HG02938 (cell line): ENCODE data around the gene GALNT12.

Source experiments
- ATAC-seq: cut with Tn5 transposase; IDR thresholded peaks from one replicate; pipeline ENCODE4 v1.9.1; 2021; ENCODE audit warnings: mild to moderate bottlenecking, moderate library complexity; ENCODE audit not compliant: unreplicated experiment

Gene GALNT12

GRCh38 chr9:98830554-98830953 is 23.1 kb downstream of the GALNT12 start:
- no peak for ATAC-seq

GRCh38 chr9:98831696-98832095 is 24.2 kb downstream of the GALNT12 start:
- no peak for ATAC-seq

DNA sequence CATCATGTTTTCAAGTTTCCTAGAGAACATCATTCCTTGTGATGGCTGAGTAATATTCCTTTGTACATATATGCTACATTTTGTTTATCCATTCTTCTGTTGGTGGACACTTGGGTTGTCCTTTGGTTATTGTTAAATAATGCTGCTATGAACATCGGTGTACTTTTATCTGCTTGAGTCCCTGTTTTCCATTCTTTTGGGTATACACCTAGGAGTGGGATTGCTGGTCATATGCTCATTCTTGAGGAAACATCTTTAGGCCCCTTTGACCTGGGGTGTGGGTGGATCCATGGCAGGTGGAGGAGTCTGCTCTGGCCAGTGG is 25.3 kb downstream of the GALNT12 start:
- no peak for ATAC-seq

DNA sequence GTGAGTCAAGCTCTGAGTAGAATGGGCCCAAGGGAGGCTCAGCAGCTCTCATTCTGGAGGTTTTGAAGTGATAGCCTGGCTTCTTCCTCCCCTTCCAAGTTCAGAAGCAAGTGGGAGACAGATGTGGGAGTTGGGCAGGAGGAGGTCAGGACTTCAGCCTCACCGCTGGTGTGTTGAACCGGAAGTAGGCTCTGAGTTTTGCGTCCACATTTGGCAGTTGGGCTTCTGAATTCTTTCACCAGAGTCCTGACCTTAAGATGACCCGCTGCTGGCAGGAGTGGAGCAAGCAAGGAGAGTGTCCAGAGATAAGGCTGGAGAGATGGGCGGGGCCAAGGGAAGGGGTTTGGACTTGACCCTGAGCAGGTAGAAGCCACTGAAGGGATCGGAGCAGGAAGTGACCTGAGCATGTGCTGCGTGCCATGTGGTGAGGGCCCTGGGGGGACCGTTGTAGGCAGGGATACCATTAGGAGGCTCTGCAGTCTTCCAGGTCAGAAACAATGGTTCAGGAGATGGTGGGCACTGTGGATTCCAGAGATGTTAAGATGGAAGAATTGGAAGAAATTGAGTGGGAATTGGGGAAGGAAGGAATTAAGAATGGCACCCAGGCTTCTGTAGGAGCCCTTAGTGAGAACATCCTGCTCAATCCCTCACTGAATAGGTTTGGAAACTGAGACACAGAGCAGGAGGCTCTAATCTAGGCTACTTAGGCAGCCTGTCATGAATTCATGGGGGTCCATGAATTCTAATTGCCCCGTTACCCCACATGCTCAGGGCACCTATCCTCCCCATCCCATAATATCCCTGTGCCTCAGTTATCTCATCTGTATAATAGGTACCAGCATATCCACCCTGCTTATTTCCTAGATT is 25.9 kb downstream of the GALNT12 start:
- no peak for ATAC-seq

DNA sequence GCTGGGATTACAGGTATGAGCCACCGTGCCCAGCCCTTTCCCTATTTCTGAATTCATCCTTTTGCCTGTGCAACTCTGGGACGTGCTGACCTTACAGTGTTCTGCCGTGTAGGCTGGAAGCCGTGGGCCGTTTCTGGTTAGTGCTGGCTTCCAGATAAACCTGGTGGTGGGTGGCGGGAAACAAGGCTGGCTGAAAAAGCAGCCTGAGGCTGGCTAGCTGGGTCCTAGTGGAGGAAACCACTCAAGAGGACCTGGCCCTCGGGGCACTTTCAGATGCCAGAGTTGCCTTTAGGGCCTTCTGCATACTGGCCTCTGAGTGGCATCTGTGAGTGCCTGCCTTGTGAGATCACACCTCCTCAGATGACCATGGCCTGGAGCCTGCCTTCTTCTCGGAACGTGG is 26.9 kb downstream of the GALNT12 start:
- no peak for ATAC-seq

DNA sequence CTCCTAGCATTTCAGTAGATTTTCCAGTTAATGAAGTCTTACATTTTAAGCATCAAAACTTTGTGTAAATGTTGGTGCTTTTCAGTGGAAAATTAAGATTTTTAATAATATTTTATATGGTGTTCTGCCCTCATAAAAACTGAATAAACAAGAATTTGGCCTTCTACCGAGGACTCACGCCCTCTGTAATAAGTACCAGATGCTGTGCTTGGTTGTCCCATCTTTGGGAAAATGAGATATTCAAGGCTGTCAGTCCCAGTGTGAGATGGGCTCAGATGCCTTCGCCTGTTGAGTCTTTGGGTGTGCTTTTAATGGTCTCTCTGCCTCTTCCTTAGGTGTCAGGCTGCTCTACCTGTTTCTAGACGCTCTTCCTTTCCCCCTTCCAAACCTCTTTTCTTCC is 28.7 kb downstream of the GALNT12 start:
- ATAC-seq, result no peak

GRCh38 chr9:98837516-98837915 is 30.0 kb downstream of the GALNT12 start:
- no peak for ATAC-seq

DNA sequence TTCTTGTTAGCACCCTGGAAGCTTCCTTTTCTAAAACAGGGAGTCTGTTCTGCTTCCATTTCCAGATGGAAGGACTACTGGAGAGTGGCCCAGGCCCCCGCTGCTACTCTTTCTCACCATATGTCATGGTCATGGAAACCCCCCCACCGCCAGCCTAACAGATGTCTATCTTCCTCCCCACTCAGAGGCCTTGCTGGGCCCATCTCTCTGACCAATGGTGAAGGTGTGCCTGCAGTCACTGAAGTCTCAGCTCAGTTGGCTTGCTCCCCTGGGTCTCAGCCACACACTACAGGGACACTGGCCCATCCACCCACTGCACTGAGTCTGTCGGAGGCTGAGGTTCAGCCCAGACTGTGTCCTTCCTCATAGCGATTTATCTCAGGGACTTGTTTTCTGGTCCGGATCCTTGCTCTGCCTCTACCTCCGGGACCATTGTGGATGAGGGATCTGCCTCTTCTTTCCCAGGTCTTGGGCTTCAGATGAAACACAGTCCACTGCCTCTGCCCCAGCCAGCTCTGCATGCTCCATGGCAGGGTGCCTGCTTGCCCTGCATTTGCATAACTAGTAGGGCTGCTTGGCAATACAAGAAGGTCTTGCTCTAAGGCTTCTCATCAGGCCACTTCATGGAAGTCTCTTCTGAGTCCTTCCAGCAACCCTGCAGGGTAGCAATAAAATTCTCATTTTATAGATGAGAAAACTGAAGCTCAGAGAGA is 30.8 kb downstream of the GALNT12 start:
- no peak for ATAC-seq

GRCh38 chr9:98838868-98839565 is 31.5 kb downstream of the GALNT12 start:
- no peak for ATAC-seq

DNA sequence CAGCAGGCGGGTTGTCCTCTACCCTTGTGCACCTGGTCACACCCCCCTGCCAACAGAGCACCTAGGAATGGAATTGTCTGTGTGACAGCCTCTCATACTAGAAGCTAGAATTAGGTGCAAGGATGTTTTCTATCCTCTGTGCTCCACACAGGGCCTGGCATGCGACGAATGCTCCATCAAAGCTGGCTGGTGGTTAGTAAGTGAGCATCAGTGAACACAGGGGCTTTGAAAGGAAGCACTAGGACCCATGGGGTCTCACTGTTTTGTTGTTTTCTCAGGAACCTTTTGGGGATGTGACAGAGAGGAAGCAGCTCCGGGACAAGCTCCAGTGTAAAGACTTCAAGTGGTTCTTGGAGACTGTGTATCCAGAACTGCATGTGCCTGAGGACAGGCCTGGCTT is 32.3 kb downstream of the GALNT12 start:
- no peak for ATAC-seq

DNA sequence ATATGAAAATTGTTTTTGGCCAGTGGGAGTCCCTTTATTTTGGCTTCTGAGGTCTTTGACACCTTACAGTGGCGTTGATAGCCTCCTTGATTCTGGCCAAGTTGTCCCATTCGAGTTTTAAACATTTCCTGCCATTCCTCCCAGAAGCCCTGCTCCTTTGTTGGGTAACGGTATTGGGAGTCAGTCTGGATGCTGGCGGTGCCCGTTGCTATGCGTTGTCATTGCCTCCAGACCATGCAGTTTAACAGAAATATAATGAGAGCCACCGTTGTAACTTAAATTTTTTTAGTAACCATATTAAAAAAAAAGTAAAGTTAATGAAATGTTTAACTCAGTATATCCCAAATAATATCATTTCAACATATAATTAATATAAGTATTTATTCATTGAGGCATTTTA is 35.0 kb downstream of the GALNT12 start:
- ATAC-seq, result no peak

GRCh38 chr9:98846081-98846480 is 38.6 kb downstream of the GALNT12 start:
- ATAC-seq, result no peak

DNA sequence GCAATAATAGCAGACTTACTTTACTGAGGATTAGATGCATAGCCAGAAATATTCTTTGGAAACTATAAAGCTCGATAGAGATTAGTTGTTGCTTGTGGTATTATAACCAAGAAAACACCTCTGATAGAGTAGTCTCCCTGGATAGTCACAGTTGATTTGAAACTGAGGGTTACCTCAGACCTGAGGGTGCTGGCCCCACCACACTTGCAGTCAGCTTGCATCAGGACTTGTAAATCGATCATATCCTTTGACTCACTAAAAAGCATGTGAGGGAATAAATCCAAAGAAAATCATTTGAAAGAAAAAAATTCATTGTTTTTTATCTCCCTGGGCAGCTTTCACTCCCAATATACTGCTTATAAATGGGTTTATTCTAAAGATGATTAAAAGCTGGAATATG is 39.4 kb downstream of the GALNT12 start:
- no peak for ATAC-seq

- ATAC-seq, result peak; percentile 80
These were observed 41.1 kb downstream of the GALNT12 start for GRCh38 chr9:98848450-98849149.

DNA sequence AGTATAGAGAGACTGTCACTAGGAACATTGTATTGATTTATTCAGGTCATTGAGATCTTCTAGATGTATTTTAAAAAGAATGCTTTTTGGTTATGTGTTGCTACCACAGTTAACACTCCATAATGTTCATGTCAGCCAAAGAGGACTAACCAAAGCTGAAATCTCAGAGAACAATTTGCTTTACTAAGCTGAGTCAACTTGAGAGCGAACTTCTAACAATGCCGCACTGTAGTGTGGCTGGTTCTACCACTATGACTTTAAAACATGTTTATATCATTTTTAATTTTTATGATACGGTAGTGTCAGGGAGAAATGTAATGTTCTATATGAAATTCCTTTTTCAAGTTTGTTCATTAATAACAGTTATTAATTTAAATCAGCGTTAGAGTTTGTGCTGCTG is 42.1 kb downstream of the GALNT12 start:
- ATAC-seq, result no peak

DNA sequence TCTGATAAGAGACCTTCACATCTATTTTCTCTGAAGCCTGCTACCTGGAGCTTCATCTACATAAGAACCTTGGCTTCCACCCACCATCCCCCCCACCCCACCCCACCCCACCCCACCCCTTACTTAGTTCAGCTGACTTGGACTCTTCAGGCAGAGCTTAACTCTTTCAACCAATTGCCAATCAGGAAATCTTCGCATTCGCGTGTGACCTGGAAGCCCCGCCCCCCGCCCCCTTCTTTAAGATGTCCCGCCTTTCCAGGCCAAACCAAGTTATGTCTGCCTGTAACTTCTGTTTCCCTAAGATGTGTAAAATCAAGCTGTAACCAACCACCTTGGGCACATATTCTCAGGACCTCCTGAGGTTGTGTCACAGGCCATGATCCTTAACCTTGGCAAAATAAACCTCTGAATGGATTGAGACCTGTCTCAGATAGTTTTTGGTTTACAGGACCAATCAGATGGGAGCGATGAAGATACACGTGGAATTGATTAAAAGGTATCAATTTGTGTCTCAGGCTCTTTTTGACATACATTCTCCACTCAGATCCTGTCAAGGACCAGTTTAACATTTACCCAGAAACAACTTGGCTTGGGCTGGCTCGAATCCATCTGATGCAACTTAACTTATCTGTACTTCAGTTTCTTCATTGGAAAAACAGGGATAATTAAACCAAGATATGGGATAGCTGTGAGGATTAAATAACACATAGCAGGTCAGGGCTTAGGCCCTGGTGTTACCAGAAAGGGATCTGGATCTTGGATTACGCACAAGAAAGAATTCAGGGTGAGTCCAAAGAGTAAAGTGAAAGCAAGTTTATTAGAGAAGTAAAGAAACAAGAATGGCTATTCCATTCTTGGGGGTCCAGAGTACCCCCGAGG is 43.6 kb downstream of the GALNT12 start:
- ATAC-seq, result no peak

GRCh38 chr9:98851730-98852459 is 44.4 kb downstream of the GALNT12 start:
- no peak for ATAC-seq

DNA sequence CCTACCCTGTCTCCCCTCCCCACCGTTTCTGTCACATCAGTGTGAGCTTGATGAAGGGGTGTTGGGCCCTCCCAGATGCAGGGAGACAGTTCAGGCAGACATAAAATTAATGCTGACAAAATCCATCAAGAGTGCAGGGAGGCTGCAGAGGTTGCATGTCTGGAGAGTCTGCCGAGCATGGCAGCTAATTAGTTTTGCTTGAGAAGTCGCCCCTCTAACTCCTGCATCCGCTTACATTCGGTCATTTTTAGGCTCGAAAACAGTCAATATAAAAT is 44.9 kb downstream of the GALNT12 start:
- ATAC-seq, result no peak

DNA sequence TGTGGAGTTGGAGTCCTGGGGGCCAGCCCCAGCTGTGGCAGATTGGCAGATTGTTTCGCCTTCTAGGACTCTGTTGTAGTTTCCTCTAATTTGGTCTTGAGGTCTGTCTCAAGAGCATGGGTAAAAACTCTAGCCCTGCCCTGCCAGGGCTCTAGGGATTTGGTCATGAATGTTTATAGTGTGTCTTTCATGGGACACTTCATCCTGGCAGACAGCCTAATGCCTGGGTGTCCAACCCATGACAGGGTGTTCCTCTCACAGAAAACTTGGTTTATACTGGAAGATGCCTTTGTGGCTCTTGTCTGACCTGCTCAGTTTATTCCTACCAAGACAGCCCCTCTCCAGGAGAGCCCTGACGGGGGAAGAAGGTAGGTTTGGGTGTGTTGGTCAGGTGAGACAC is 45.5 kb downstream of the GALNT12 start:
- ATAC-seq, result no peak

DNA sequence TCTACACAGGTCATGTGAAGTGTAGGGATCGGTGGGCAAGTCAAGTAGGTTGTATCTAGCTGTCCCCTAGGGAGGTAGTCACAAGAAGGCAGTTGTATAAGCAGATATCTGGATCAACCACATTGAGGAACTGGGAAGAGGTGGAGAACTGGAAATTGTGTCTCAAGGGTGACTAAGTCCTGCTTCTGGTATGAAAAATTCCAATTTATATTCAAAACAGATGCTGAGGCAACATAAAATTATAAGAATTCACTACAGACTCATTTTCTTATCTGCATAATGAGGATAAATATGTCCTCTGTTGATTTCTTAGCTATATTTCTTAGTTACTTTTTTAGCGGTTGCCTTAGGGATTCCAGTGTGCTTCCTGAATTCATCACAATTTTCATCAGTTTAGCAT is 46.8 kb downstream of the GALNT12 start:
- ATAC-seq, result no peak
